GM19035 (cell line): Measurements from ENCODE around the gene RSPH1.
A peak's percentile ranks its signal among the peaks of the same experiment; 100 is the strongest.

Source experiments
- ATAC-seq: cut with Tn5 transposase; IDR thresholded peaks from one replicate; pipeline ENCODE4 v1.9.1; 2021; ENCODE audit not compliant: unreplicated experiment

The RSPH1 gene

DNA sequence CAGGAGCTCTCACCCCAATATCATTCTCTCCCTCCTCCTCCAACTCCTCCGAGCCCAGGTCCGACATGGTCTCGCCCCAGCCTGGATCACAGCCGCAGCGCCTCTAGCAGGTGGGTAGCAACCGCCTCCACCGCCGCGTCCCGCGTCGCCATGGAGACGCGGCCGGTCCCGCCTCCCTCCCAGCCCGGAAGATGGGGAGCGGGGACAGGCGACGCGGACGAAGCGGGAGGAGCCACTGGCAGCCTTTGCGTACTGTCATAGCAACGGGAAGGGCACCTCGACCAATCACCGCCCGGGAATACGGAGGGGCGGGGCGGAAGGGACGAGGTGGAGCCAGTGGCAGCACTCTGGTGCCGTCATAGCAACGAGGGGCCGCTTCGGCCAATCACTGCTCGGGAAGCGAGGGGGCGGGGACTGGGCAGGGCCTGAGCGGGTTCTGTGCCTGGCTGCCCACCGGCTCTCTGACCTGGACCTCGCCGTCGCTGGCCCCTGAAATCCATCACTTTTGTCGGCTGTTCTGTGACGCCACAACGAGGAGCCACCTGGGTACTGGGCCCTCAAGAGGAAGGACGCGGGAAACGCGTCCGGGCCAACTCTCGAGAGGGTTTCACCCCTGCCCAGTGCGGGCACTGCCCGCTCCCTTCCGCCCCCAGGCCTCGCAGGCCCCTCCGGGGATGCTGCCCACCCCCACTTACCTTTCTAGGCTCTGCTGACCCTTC lies at the start of gene RSPH1:
TSS of gene RSPH1 (minus strand) at position 105 of the 719 bp plus-strand sequence. CDS start at position 67, 38 bp downstream.
- peak; percentile 98 for ATAC-seq

DNA sequence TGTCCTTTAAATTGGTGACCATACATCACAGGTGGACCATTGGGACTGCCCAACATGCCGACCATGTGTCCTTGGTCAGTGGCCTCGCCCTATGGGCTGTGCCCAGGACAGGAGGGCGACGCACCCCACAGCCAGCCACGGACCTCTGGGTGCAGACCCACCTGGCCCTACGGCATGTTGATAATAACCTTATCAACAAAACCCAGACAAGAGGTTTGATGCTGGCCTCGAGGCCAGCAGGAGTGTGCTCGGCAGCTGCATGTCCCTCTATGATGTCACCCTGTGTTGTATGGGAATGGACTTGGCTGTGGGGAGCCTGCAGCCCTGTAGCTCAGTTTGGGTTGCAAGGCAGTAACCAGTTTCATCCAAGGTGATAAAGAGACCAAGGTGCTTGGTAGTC lies 49.7 kb upstream of the RSPH1 start:
- ATAC-seq: no peak

- ATAC-seq: no peak
Observed at GRCh38 chr21:42545317-42545716, 49.3 kb upstream of the RSPH1 start.

DNA sequence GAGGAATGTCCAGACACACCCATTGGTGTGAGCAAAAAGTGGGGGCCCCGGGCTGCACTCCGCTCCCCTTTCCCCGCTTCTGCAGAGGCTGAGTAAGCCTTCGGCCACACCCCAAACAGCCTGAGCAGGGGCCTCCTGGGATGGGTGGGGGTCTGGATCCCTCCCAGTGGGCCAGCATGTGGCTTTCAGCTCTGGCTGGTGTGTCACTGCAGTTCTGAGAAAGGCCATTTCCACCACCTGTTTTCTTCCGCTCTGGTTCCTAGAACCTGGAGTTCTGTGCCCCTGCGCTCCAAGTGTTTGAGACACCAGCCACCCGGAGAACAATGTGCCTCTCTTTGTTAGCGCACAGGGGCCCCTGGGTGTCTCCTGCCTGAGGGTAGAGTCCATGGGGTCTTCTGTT lies 48.5 kb upstream of the RSPH1 start:
- no peak for ATAC-seq

DNA sequence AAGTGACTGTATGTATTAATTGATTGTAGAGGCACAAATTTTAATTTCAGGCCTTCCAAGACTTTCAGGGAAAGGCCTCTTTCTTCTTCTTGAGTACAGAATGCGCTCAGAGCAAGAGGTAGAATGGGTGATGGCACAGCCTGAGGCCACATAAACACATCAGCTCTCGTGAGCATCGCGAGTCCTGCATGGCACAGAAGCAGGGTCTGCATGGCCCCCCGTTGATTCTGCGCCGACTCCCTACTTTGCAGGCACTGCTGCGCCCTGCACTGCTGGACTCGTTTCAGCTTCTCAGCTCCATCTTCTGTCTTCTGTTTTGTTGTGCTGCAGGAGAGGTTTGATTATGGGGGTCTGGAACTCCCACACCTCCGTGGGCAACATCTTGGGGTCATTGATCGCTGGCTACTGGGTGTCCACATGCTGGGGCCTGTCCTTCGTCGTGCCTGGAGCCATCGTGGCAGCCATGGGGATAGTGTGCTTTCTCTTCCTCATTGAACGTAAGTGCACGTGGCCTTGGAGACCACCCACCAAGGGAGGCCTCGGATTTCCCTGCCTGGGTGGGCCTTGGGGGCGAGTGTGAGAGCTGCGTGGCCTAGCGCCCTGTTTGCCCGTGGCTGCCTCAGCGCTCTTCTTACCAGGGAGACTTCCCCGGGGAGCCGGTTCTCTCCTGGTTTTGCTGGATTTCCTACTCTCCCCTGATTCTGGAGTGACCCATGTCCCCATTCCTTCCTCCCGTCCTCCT lies 47.3 kb upstream of the RSPH1 start:
- no peak for ATAC-seq

DNA sequence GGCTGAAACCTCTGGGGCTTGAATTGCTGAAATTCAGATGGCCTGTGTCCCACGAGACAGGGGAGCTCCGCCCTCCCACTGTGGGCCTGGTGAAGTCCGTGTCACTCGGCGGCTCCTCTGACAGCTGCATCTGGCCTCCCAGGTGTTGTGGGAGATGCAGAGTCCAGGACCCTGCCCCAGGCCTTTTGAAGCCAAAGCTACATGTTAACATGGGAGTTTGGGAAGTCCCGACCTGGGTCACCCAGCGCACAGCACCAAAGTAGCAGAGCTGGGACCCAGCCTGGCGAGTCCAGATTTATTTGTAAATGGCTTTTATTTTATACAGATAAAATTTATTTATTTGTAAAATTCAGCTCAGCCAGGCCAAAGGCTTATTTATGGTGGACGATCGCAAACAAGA lies 46.6 kb upstream of the RSPH1 start:
- no peak for ATAC-seq

GRCh38 chr21:42542196-42542595 lies 46.2 kb upstream of the RSPH1 start:
- ATAC-seq: no peak

DNA sequence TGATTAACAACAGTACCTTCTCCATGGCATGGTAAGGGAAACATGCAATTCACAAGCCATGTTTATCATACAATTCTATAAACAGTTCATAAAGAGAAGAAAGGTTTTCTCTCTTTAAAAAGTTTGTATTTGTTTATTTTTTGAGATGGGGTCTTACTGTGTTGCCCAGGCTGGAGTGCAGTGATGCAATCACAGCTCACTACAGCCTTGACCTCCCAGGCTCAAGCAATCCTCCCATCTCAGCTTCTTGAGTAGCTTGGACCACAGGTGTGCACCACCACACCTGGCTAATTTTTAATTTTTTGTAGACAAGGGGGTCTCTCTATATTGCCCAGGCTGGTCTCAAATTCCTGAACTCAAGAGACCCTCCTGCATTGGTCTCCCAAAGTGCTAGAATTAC lies 45.6 kb upstream of the RSPH1 start:
- no peak for ATAC-seq

DNA sequence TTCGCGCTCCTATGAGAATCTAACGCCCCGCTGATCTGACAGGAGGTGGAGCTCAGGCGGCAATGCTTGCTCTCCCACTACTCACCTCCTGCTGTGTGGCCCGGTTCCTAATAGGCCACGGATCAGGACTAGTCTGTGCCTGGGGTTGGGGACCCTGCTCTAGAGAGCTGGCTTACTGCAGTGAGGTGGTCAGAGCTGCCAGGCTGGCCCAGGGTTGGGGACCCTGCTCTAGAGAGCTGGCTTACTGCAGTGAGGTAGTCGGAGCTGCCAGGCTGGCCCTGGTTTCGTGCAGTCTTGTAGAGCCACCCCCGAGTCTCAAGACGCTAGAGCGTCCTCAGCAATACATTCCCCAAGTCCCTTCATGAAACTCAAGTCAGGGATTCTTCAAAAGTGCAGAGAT lies 45.1 kb upstream of the RSPH1 start:
- no peak for ATAC-seq

GRCh38 chr21:42540396-42540795 lies 44.4 kb upstream of the RSPH1 start:
- no peak for ATAC-seq

GRCh38 chr21:42539931-42540343 lies 43.9 kb upstream of the RSPH1 start:
- ATAC-seq: no peak

GRCh38 chr21:42539342-42539741 lies 43.3 kb upstream of the RSPH1 start:
- ATAC-seq: no peak

- ATAC-seq: no peak
Observed at GRCh38 chr21:42538479-42539275, 42.7 kb upstream of the RSPH1 start.

GRCh38 chr21:42537106-42537742 lies 41.2 kb upstream of the RSPH1 start:
- no peak for ATAC-seq

DNA sequence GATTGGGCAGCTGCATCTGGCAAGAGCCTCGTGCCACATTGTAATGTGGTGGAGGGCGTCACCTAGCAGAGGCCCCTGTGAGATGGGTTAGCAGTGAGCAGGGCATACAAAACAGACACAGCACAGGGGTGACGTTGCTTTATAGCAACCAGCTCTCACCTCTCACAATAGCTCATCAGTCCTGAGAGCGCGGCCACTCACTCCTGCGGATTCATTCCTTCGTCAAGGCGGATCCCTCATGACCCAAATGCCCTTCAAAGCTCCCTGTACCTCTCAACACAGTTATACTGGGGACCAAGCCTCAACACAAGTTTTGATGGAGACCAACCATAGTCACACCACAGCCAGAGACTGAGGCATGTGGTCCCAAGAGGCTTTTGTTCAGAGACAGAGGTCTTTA lies 40.6 kb upstream of the RSPH1 start:
- no peak for ATAC-seq

- peak; percentile 57 for ATAC-seq
Observed at GRCh38 chr21:42535602-42536171, 39.7 kb upstream of the RSPH1 start.

DNA sequence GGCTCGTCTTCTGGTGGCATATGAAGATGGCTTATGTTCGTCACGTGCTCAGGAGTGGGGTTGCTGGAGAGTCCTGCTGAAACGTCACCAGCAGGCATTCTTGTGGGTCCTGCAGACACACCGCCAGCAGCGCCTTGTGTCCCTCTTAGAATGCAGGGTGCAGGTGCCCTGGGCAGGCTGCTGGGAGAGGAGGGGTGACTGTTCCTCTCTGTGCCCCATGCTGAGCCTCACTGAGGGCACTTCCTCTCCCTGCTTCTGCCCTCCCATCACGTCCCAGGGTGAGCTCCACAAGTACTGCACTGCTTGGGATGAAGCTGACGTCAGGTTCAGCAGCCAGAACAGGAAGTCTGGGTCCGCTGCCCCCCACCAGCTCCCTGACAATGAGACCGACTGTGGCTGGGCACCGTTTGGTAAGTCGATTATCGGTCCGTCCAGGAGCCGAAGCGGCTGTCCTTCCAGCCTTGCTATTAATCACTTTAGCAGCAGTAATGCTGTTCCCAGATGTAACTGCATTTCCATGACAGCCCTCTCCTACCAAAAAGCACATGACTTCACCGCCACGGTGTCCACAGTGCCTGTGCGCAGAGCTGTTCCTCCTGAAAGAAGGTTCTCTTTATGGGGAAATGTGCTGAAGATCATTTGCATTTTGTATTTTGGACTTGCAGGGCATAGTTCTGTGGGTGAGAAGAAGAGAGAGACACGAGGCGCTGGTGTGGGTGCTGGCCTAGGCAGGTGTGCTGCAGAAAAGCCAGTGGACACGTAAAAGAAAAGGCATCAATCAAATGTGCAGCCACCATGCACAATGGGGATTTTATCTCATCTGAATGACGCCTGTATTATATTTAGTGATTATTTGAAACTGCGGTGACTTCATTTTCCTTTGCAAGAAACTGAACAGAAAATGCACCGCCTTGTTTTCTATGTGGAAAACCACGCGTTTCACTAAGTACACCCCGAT lies 38.7 kb upstream of the RSPH1 start:
- peak; percentile 47 for ATAC-seq

- no peak for ATAC-seq
Observed at GRCh38 chr21:42533963-42534355, 37.9 kb upstream of the RSPH1 start.

DNA sequence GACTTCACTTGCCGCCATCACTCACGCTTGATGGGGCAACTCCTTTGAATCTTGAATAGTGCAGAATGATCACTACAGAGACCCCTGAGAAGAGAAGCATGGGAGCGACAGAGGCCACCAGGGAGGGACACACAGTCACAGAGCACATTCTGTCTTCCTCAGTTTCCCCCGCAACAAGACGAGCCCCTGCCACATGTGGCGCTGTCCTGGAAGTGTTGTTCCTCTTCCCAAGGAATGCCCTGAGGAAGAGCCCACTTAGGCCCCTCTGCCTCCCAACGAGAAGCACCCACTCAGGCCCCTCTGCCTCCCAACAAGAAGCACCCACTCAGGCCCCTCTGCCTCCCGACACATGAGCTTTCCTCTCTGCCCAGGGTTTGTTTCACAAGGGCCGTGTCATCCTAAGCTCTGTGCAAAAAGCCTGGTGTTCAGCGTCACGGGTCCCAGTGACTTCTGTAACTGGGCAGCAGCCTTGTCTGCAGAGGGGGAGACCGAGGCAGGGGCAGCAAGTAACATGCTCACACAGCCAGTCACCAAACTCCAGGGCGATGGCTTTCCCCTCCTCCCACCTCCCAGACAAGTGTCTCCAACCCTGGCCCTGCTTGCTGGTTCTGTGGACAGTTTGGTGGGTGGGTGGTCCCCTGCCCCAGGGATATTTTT lies 37.4 kb upstream of the RSPH1 start:
- ATAC-seq: no peak
